ENCODE results near the gene HEXA.
"Not testable (repeated sequence)": the region's sequence is repeated elsewhere in the genome, so short reads cannot be mapped to it uniquely, and the experiment has no call there.

- TF ChIP-seq POLR2A (IDR thresholded peaks at IDR 0.05) = not testable (repeated sequence)
- TF ChIP-seq, protein P1, sequence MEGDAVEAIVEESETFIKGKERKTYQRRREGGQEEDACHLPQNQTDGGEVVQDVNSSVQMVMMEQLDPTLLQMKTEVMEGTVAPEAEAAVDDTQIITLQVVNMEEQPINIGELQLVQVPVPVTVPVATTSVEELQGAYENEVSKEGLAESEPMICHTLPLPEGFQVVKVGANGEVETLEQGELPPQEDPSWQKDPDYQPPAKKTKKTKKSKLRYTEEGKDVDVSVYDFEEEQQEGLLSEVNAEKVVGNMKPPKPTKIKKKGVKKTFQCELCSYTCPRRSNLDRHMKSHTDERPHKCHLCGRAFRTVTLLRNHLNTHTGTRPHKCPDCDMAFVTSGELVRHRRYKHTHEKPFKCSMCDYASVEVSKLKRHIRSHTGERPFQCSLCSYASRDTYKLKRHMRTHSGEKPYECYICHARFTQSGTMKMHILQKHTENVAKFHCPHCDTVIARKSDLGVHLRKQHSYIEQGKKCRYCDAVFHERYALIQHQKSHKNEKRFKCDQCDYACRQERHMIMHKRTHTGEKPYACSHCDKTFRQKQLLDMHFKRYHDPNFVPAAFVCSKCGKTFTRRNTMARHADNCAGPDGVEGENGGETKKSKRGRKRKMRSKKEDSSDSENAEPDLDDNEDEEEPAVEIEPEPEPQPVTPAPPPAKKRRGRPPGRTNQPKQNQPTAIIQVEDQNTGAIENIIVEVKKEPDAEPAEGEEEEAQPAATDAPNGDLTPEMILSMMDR (IDR thresholded peaks at IDR 0.05) = not testable (repeated sequence)
Measured at GRCh38 chr15:72419768-72420167, 44.0 kb upstream of the HEXA start.
